H1 (cell line): ENCODE results near the gene PVALB.

Experiments
- ATF2 ChIP-seq: IDR thresholded peaks from 2 replicates; pipeline ENCODE4 v1.6.1; 2012; ENCODE audit warnings: low read length, inconsistent platforms
- CEBPB ChIP-seq: IDR thresholded peaks from 2 replicates; pipeline ENCODE4 v1.6.1; 2012; ENCODE audit warnings: low read depth, low read length
- CHD1 ChIP-seq: IDR thresholded peaks from 2 replicates; pipeline ENCODE4 v1.6.1; 2012; ENCODE audit warnings: low read depth, low read length, improper control_type of control experiment
- CTCF ChIP-seq, 3 experiments: IDR thresholded peaks; 1 replicate in 2 of 3; 2 replicates in 1 of 3; pipeline versions ENCODE4 v1.5.1 to v1.6.1; 2011; ENCODE audit warnings: low read length in 3 of 3, mild to moderate bottlenecking in 3 of 3, inconsistent platforms in 2 of 3, low read depth in 1 of 3, moderate library complexity in 1 of 3; ENCODE audit not compliant: insufficient read depth in 1 of 3; ENCODE audit errors: control extremely low read depth in 1 of 3
- JUND ChIP-seq: IDR thresholded peaks from 2 replicates; pipeline ENCODE4 v1.6.1; 2011; ENCODE audit warnings: mild to moderate bottlenecking, improper control_type of control experiment, low read length
- MAX ChIP-seq: IDR thresholded peaks from 2 replicates; pipeline ENCODE4 v1.6.1; 2012; ENCODE audit warnings: inconsistent platforms
- POLR2A ChIP-seq, 2 experiments: IDR thresholded peaks; 1 replicate in 1 of 2; 2 replicates in 1 of 2; pipeline ENCODE4 v1.6.1; 2011; ENCODE audit warnings: low read depth in 2 of 2, low read length in 2 of 2, mild to moderate bottlenecking in 2 of 2; ENCODE audit errors: control extremely low read depth in 1 of 2
- USF2 ChIP-seq: IDR thresholded peaks from 2 replicates; pipeline ENCODE4 v1.6.1; 2011; ENCODE audit warnings: low read length, improper control_type of control experiment
- YY1 ChIP-seq: IDR thresholded peaks from 2 replicates; pipeline ENCODE4 v1.6.1; 2011; ENCODE audit warnings: low read depth, mild to moderate bottlenecking, low read length
- ZNF274 ChIP-seq: IDR thresholded peaks from 2 replicates; pipeline ENCODE4 v1.7.0; 2012; ENCODE audit warnings: low read length, borderline replicate concordance; ENCODE audit errors: extremely low read depth

- TF ChIP-seq YY1, result no peak
- no peak for TF ChIP-seq JUND
- no peak for TF ChIP-seq USF2
- TF ChIP-seq ZNF274, result no peak
- TF ChIP-seq CTCF (IDR thresholded peaks at IDR 0.05; ENCODE audit: control extremely low read depth in 1 of 3, insufficient read depth in 1 of 3, low read depth in 1 of 3, low read length in 3 of 3), result no peak
- no peak for TF ChIP-seq POLR2A (IDR thresholded peaks at IDR 0.05; ENCODE audit: control extremely low read depth in 1 of 2, low read depth in 2 of 2, low read length in 2 of 2)
- no peak for TF ChIP-seq CEBPB
- TF ChIP-seq MAX, result no peak
- TF ChIP-seq CHD1, result no peak
- TF ChIP-seq ATF2, result no peak
Observed at GRCh38 chr22:36795633-36796032, 21.2 kb downstream of the PVALB start.
